Measurements from ENCODE around the gene KITLG.

GRCh38 chr12:88627501-88627900 lies 47.2 kb upstream of the KITLG start:
- no peak for TF ChIP-seq CTCF (IDR thresholded peaks at IDR 0.05; ENCODE audit: insufficient read depth, low read depth, low read length)
- no peak for TF ChIP-seq EZH2 (IDR thresholded peaks at IDR 0.05; ENCODE audit: insufficient read depth, low read length)

All from astrocyte (in vitro differentiated cells and primary cell).